HUDEP-2 (cell line): ENCODE results near the gene IGFBPL1.
"Not testable (repeated sequence)": the region's sequence is repeated elsewhere in the genome, so short reads cannot be mapped to it uniquely, and the experiment has no call there.

Source experiments
- DNase-seq, 76 experiments: peaks; one replicate each; lab custom pipeline; 2025; ENCODE audit not compliant: unreplicated experiment in 76 of 76; lab: John Stamatoyannopoulos, UW

The IGFBPL1 gene

GRCh38 chr9:38380872-38381534 is 43.3 kb downstream of the IGFBPL1 start:
- peak in 4 of 76 experiments; percentile 3 to 8 (median 7) for DNase-seq

GRCh38 chr9:38380230-38380871 is 43.9 kb downstream of the IGFBPL1 start:
- no peak for DNase-seq

- DNase-seq: not testable (repeated sequence)
Measured at GRCh38 chr9:38377336-38378083, 46.7 kb downstream of the IGFBPL1 start.

DNA sequence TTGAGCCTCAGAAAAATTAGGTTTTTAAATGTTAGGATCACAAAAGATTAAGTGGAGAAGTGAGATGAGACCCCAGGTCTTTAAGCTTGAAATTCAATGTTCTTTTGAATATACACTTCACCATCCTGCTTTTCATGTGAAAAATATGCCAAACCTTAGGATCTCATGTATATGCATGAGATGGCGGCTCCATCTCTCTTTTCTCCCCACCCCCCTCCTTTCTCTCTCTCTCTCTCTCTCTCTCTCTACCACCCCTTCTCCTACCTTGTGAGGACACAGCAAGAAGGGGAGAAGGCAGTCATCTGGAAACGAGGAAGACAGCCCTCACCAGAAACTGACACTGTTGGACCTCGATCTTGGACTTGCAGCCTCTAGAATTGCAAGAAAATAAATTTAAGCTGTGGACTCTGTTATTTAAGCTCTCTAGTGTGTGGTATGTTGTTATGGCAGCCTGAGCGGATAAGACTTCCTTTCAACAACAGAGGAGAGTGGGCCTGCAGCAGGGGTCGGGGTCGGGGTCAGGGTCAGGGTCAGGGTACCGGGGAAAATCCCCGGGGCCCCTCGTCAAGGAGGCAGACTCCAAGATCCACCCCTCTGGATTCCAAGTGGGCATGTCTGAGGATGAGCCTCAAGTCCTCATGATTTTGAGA is 48.1 kb downstream of the IGFBPL1 start:
- no peak for DNase-seq

DNA sequence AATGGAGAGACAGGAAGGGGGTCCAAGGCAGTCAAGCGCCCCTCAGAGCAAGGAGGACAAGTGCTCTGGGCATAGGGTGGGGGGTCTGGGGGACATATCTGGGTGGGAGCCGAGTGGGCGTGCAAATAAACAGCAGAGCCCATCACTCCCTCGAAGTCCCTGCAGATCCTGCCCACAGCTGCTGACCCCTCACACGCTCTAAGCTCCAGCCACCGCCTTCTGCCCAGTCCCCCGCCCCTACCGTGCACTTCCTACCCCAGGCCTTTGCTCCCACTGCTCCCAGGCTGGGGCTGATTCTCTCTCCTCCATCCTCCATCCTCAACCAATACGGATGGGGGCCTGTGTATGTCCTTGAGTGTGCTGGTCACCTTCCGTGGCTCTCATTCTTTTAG is 48.7 kb downstream of the IGFBPL1 start:
- no peak for DNase-seq

- DNase-seq: no peak
Measured at GRCh38 chr9:38374847-38375571, 49.2 kb downstream of the IGFBPL1 start.

GRCh38 chr9:38373679-38374078 is 50.6 kb downstream of the IGFBPL1 start:
- DNase-seq: no peak

- no peak for DNase-seq
Measured at GRCh38 chr9:38372762-38373619, 51.3 kb downstream of the IGFBPL1 start.

DNA sequence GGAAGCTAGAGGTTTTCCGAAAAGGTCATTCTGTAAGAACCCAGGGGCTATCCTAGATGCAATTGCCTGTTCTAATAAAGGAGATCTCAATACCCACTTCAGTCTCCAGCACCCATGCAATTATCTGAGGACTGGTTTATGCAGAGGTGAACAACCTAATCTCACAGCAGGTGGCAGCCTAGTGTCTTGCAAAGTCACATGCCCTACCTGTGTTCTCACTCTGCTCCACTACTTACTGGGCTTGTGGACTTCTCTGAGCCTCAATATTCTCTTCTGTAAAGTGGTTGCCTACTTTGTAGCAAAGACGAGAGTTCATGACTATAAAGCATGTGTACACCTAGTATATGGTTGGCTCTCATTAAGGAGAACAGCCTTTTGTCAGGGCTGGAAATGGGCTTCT is 52.8 kb downstream of the IGFBPL1 start:
- peak in 22 of 76 experiments; percentile 2 to 42 (median 14) for DNase-seq

GRCh38 chr9:38370176-38370575 is 54.1 kb downstream of the IGFBPL1 start:
- no peak for DNase-seq

GRCh38 chr9:38368731-38369130 is 55.5 kb downstream of the IGFBPL1 start:
- no peak for DNase-seq

DNA sequence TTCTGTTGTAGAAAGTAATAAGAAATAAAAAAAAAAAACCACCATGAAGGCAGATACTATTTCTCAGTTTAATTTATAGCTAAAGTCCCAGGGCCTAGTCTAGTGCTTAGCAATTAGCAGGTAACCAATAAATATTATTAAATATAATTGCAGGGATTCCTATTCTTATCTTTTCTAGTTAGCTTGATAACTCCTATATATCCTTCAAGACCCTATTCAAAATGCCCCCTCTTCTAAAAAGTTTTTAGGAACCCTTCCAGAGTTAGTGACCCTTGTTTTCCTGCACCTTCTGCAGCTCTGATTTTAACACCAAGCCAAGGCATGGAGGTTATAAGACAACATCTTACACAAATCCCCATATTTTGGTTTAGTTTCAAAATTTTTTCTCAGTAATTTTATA is 56.4 kb downstream of the IGFBPL1 start:
- no peak for DNase-seq

DNA sequence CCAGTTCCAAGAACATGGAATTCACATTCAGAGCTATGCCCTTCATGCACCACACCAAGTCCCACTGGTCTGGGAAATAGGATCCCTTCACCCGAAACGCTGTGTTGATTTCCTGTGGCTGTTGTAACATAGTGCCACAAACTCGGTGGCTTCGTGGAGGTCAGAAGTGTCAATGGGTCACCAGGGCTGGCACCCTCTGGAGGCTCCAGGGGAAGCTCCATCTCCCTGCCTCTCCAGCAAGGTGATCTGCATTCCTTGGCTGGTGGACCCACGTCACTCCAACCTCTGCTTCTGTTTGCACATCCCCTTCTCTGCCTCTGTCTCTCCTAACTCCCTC is 60.7 kb downstream of the IGFBPL1 start:
- DNase-seq: no peak

GRCh38 chr9:38362852-38363588 is 61.2 kb downstream of the IGFBPL1 start:
- peak in 15 of 76 experiments; percentile 1 to 27 (median 8) for DNase-seq

- no peak for DNase-seq
Measured at GRCh38 chr9:38361473-38361850, 62.8 kb downstream of the IGFBPL1 start.

GRCh38 chr9:38360839-38361472 is 63.3 kb downstream of the IGFBPL1 start:
- no peak for DNase-seq

GRCh38 chr9:38359689-38360385 is 64.4 kb downstream of the IGFBPL1 start:
- DNase-seq: no peak

GRCh38 chr9:38359297-38359653 is 65.0 kb downstream of the IGFBPL1 start:
- DNase-seq: no peak
